ENCODE measurements around the gene HOXC9. TPM values are rescaled to one million over a fixed set of nuclear protein-coding genes. Genes with fewer than 3 reads are reported as not detected.

Gene HOXC9
- total RNA-seq, 2 donors from 2014 or later, result not detected

DNA sequence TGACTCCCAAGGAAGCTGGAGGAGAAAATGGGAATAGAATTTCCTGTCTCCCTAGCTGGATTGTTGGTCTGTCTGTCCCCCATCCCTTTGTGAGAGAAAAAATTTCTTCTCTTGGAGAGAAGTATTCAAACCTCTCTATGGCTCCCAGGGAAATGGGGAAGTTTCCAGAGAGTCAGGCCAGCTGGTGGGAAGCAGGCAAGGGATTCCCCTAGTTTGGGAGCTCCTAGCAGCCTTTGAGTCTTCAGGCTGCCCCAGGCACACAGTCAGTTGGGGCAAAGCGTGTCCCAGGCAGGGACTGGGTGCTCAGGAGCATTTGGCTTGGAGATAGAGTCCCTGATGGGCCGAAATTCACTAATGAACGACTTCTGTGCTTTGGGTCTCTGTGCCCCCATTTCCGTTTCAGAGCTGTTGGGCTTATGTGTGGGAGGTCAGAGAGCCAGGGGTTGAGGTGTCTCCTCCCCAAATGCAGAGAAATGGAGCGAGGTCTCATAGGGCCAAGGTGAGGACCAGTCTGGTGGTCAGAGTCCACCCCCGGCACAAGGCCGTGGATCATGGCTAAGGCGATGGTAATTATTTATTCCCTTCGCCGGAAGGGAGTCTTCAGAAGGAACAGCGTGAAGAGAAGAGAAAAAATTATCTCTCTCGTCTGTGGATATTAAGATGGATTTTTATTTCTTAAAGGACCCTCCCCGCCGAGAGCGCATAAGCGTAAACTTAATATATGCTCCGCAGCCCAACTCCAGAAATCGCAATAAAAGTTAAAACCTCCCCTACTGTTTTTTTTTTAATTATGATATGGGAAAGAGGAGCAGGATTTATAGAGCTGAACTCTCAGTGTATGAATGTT, 6.6 kb upstream of the HOXC9 start:
- Histone ChIP-seq H3K27ac (no peak overlapping the region), H3K36me3 (no peaks in the 10 kb centered on the region), H3K4me3 (no peak overlapping the region), H3K4me1 (peaks cover 0 to 28% of the 10 kb centered on the region in 2 donors), H3K9me3 (no peaks in the 10 kb centered on the region), H3K27me3 (peaks cover 69 to 93% of the 10 kb centered on the region in 2 donors)
- TF ChIP-seq CTCF (IDR thresholded peaks at IDR 0.05), result no peak
- DNase-seq (ENCODE audit: low spot score), result no peak

DNA sequence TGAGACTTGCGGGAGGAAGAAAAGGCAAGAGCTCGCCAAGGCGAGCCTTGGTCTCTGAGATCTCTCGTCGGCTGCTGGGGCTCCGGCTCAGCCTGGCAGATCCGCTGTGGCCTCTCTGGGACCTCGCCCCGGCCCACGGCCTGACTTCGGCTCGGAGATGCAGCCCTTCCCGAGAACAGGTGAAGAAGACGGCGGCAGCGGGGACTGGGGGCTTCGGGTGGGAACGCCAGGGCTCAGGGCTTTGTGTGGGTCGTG, 6.0 kb upstream of the HOXC9 start:
- no peak overlapping the region for H3K27ac ChIP-seq
- no peak overlapping the region for H3K4me3 ChIP-seq
- no peaks in the 10 kb centered on the region for H3K9me3 ChIP-seq
- no peaks in the 10 kb centered on the region for H3K36me3 ChIP-seq
- H3K4me1 ChIP-seq, result peaks cover 0 to 28% of the 10 kb centered on the region in 2 donors
- H3K27me3 ChIP-seq, result peaks cover 67 to 93% of the 10 kb centered on the region in 2 donors
- DNase-seq (ENCODE audit: low spot score), result no peak
- no peak for TF ChIP-seq CTCF (IDR thresholded peaks at IDR 0.05)

DNA sequence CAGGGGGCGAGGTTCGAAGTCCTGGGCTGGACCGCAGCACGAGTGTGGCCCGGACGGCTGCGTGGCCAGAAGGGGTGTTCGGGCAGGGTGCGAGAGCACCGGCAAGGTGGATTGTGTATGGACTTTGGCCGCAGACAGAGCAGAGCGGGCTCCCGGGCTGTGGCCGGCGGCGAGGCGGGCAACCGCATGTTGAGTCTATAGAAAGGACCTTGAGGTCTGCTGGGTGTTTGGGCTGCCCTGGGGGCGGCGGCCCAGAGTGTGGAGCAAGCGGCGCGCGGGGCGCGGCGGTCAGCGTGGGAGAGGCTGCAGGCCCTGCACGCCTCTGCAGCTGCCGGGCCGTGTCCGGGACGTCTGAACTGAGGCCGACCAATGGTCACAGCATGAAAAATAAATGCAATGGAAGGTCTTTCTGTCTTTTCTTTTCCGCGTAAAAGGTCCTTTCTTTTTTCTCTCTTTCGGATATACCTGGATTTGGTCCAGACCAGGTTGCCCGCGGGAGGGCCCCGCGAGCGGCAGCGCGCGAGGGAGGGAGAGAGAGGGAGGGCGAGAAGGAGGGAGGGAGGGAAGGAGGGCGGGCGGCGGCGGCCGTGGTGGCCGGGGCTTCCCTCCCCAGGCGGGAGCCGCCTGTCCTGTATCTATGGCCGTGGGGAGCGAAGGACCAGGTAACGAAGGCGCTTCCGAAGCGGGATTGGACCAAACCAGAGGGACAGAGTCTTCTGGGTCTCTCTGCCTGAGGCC, 5.5 kb upstream of the HOXC9 start:
- H3K36me3 ChIP-seq, result no peaks in the 10 kb centered on the region
- no peaks in the 10 kb centered on the region for H3K9me3 ChIP-seq
- H3K27ac ChIP-seq, result no peak overlapping the region
- peaks cover 0 to 26% of the 10 kb centered on the region in 2 donors for H3K4me1 ChIP-seq
- peaks cover 66 to 94% of the 10 kb centered on the region in 2 donors for H3K27me3 ChIP-seq
- TF ChIP-seq CTCF (IDR thresholded peaks at IDR 0.05), result no peak
- no peak for DNase-seq (ENCODE audit: low spot score)
- peak overlapping the region in 1 of 2 donors; percentile 49 for H3K4me3 ChIP-seq

GRCh38 chr12:53995002-53995377, 5.0 kb upstream of the HOXC9 start:
- DNase-seq (ENCODE audit: low spot score), result no peak
- Histone ChIP-seq H3K4me3 (peak overlapping the region in 1 of 2 donors; percentile 49), H3K27ac (no peak overlapping the region)

More at GRCh38 chr12:53995002-53995377, 5.0 kb upstream of the HOXC9 start:
- no peak for TF ChIP-seq CTCF (IDR thresholded peaks at IDR 0.05)
- Histone ChIP-seq H3K4me1 (peaks cover 0 to 32% of the 10 kb centered on the region in 2 donors), H3K9me3 (no peaks in the 10 kb centered on the region), H3K27me3 (peaks cover 72 to 94% of the 10 kb centered on the region in 2 donors), H3K36me3 (no peaks in the 10 kb centered on the region)
